Uterus (tissue), 2 donors: ENCODE measurements around the gene CCSER2.

ENCODE experiments used
- CTCF ChIP-seq, 4 experiments: fragments of 200-600 bp in 2 of 4; fragments of 450-650 bp in 2 of 4; sonication (generic) in 2 of 4; IDR thresholded peaks; one replicate each; pipeline ENCODE4 v1.5.1; 2016 to 2019; ENCODE audit warnings: antibody characterized with exemption in 4 of 4, mild to moderate bottlenecking in 2 of 4, moderate library complexity in 1 of 4
- POLR2A ChIP-seq, 2 donors: fragments of 450-650 bp; IDR thresholded peaks; one replicate each; pipeline ENCODE4 v1.6.1; 2016; ENCODE audit warnings: antibody characterized with exemption in 2 of 2, mild to moderate bottlenecking in 1 of 2, moderate library complexity in 1 of 2

- TF ChIP-seq CTCF (IDR thresholded peaks at IDR 0.05) (no peak), POLR2A (IDR thresholded peaks at IDR 0.05) (no peak)
These were observed 79.1 kb downstream of the CCSER2 start for GRCh38 chr10:84407388-84408049.
